SK-N-SH treated with all-trans-retinoic acid at 6 μM for 48 hours (cell line): ENCODE data around the gene AK1.
A peak's percentile ranks its signal among the peaks of the same experiment; 100 is the strongest.

Experiments
- ATAC-seq: fragments of 200-7000 bp; cut with Tn5 transposase; 3 replicates; pipeline ENCODE4 v1.9.1; 2020; ENCODE audit warnings: mild to moderate bottlenecking, moderate library complexity
- ARNTL ChIP-seq: fragments of 450-650 bp; formaldehyde crosslinking; IDR thresholded peaks from 2 replicates; pipeline ENCODE4 v1.5.0; 2020; ENCODE audit warnings: low read depth, mild to moderate bottlenecking, moderate library complexity, borderline replicate concordance
- BACH2 ChIP-seq: fragments of 250-450 bp; sonication (Bioruptor Pico); IDR thresholded peaks from 2 replicates; pipeline ENCODE4 v1.9.0; 2021; ENCODE audit warnings: mild to moderate bottlenecking, borderline replicate concordance
- CREB5 ChIP-seq: fragments of 250-450 bp; sonication (Bioruptor Pico); IDR thresholded peaks from 2 replicates; pipeline ENCODE4 v1.5.1; 2020; ENCODE audit warnings: low read depth, mild to moderate bottlenecking, moderate library complexity
- CSDC2 ChIP-seq: fragments of 250-450 bp; sonication (Bioruptor Pico); IDR thresholded peaks from 2 replicates; pipeline ENCODE4 v1.5.0; 2020; ENCODE audit warnings: mild to moderate bottlenecking, moderate library complexity
- CSRNP3 ChIP-seq: fragments of 250-450 bp; sonication (Bioruptor Pico); IDR thresholded peaks from 2 replicates; pipeline ENCODE4 v1.5.1; 2021; ENCODE audit warnings: mild to moderate bottlenecking, moderate library complexity
- GLIS3 ChIP-seq: fragments of 250-450 bp; sonication (Bioruptor Pico); IDR thresholded peaks from 2 replicates; pipeline ENCODE4 v1.5.0; 2020; ENCODE audit warnings: mild to moderate bottlenecking, moderate library complexity
- ISL1 ChIP-seq: fragments of 250-450 bp; sonication (Bioruptor Pico); IDR thresholded peaks from 2 replicates; pipeline ENCODE4 v2.1.2; 2022; ENCODE audit warnings: mild to moderate bottlenecking, moderate library complexity
- OSR1 ChIP-seq: fragments of 250-450 bp; sonication (Bioruptor Pico); IDR thresholded peaks from 2 replicates; pipeline ENCODE4 v1.8.0; 2022; ENCODE audit warnings: moderate library complexity, mild to moderate bottlenecking, inconsistent platforms
- PATZ1 ChIP-seq: fragments of 250-450 bp; sonication (Bioruptor Pico); IDR thresholded peaks from 2 replicates; pipeline ENCODE4 v1.8.0; 2020; ENCODE audit warnings: mild to moderate bottlenecking, moderate library complexity, borderline replicate concordance
- POU6F1 ChIP-seq: fragments of 250-450 bp; sonication (Bioruptor Pico); IDR thresholded peaks from 2 replicates; pipeline ENCODE4 v1.8.0; 2021; ENCODE audit warnings: low read depth, mild to moderate bottlenecking, moderate library complexity, borderline replicate concordance
- PPARA ChIP-seq: fragments of 250-450 bp; sonication (Bioruptor Pico); IDR thresholded peaks from 2 replicates; pipeline ENCODE4 v1.5.0; 2020; ENCODE audit warnings: mild to moderate bottlenecking, borderline replicate concordance
- RARB ChIP-seq: fragments of 250-450 bp; sonication (Bioruptor Pico); IDR thresholded peaks from 2 replicates; pipeline ENCODE4 v1.8.0; 2021; ENCODE audit warnings: mild to moderate bottlenecking, moderate library complexity
- SNAI2 ChIP-seq: fragments of 250-450 bp; sonication (Bioruptor Pico); IDR thresholded peaks from 2 replicates; pipeline ENCODE4 v1.5.0; 2020; ENCODE audit warnings: mild to moderate bottlenecking, moderate library complexity
- TCF4 ChIP-seq: fragments of 250-450 bp; sonication (Bioruptor Pico); IDR thresholded peaks from 2 replicates; pipeline ENCODE4 v1.8.0; 2021; ENCODE audit warnings: mild to moderate bottlenecking, moderate library complexity, borderline replicate concordance
- TOX ChIP-seq: fragments of 250-450 bp; sonication (Bioruptor Pico); IDR thresholded peaks from 2 replicates; pipeline ENCODE4 v1.8.0; 2021; ENCODE audit warnings: mild to moderate bottlenecking, moderate library complexity, borderline replicate concordance
- TSHZ2 ChIP-seq: fragments of 250-450 bp; sonication (Bioruptor Pico); IDR thresholded peaks from 2 replicates; pipeline ENCODE4 v1.5.0; 2020; ENCODE audit warnings: mild to moderate bottlenecking, moderate library complexity
- ZC3H10 ChIP-seq: fragments of 250-450 bp; sonication (Bioruptor Pico); IDR thresholded peaks from 2 replicates; pipeline ENCODE4 v1.5.1; 2021; ENCODE audit warnings: mild to moderate bottlenecking, moderate library complexity
- ZNF565 ChIP-seq: fragments of 450-650 bp; formaldehyde crosslinking; conservative IDR thresholded peaks from 2 replicates; pipeline ENCODE4 v1.5.0; 2020; ENCODE audit warnings: low read depth, mild to moderate bottlenecking, moderate library complexity
- ZNF70 ChIP-seq: fragments of 450-650 bp; formaldehyde crosslinking; IDR thresholded peaks from 2 replicates; pipeline ENCODE4 v1.5.0; 2020; ENCODE audit warnings: mild to moderate bottlenecking, moderate library complexity
- ZNF8 ChIP-seq: fragments of 450-650 bp; formaldehyde crosslinking; IDR thresholded peaks from 2 replicates; pipeline ENCODE4 v1.5.0; 2020; ENCODE audit warnings: mild to moderate bottlenecking, moderate library complexity

Gene AK1

GRCh38 chr9:127875306-127875966, 2.0 kb downstream of the AK1 start:
- peak; percentile 6; the same call in 1 of the 3 replicates for ATAC-seq
- no peak for TF ChIP-seq POU6F1 (CRISPR knock-in tag)
- TF ChIP-seq PATZ1 = no peak
- TF ChIP-seq TCF4 (CRISPR knock-in tag) = no peak
- TF ChIP-seq BACH2 = no peak
- TF ChIP-seq CSDC2 (CRISPR knock-in tag) = no peak
- TF ChIP-seq TOX (CRISPR knock-in tag) = no peak
- no peak for TF ChIP-seq RARB
- no peak for TF ChIP-seq ARNTL (CRISPR knock-in tag)
- no peak for TF ChIP-seq ZNF565
- TF ChIP-seq ZC3H10 (CRISPR knock-in tag) = no peak
- no peak for TF ChIP-seq ISL1 (CRISPR knock-in tag)
- no peak for TF ChIP-seq CREB5 (CRISPR knock-in tag)
- TF ChIP-seq ZNF70 (CRISPR knock-in tag) = no peak

GRCh38 chr9:127874301-127875221, 2.9 kb downstream of the AK1 start:
- ATAC-seq = no peak
- TF ChIP-seq TOX (CRISPR knock-in tag) (no peak), ZNF565 (no peak), ZNF8 (CRISPR knock-in tag) (no peak), ZC3H10 (CRISPR knock-in tag) (no peak), PPARA (no peak), TSHZ2 (CRISPR knock-in tag) (no peak), SNAI2 (CRISPR knock-in tag) (no peak), OSR1 (no peak), PATZ1 (no peak), RARB (no peak)

- ATAC-seq = peak; percentile 15; the same call in 1 of the 3 replicates
- TF ChIP-seq GLIS3 (CRISPR knock-in tag) = no peak
- no peak for TF ChIP-seq ZNF565
- TF ChIP-seq ZC3H10 (CRISPR knock-in tag) = no peak
- no peak for TF ChIP-seq CREB5 (CRISPR knock-in tag)
- no peak for TF ChIP-seq TSHZ2 (CRISPR knock-in tag)
- TF ChIP-seq RARB = no peak
- TF ChIP-seq BACH2 = no peak
- TF ChIP-seq CSRNP3 (CRISPR knock-in tag) = no peak
- no peak for TF ChIP-seq TOX (CRISPR knock-in tag)
Observed at GRCh38 chr9:127873886-127874285, 3.6 kb downstream of the AK1 start.
